SK-N-SH (cell line): Measurements from ENCODE around the gene SELENOH. TPM values are rescaled to one million over a fixed set of nuclear protein-coding genes. Genes with fewer than 3 reads are reported as not detected.

Experiments used
- CTCF ChIA-PET: fragments of 300-600, 350-600 bp; formaldehyde crosslinking; extraction: SDS; loops from one replicate; lab custom pipeline; 2021; lab: Yijun Ruan, JAX
- POLR2A ChIA-PET: fragments of 350-600 bp; sonication (Branson Sonifier 250); formaldehyde crosslinking; extraction: SDS; loops from one replicate; lab custom pipeline; 2020; ENCODE audit warnings: antibody characterized with exemption, inconsistent platforms; lab: Yijun Ruan, JAX
- DNase-seq: peaks from one replicate; pipeline ENCODE4 v3.0.0; 2012
- H2AFZ ChIP-seq: fragments of 200-600 bp; sonication (generic); 2 replicates; pipeline ENCODE4 v1.8.1; 2016; ENCODE audit warnings: antibody characterized with exemption, mild to moderate bottlenecking, low read depth
- H3F3A ChIP-seq: fragments of 200-600 bp; sonication (generic); replicated peaks from 2 replicates; pipeline ENCODE3; 2016; ENCODE audit warnings: antibody characterized with exemption, mild to moderate bottlenecking; ENCODE audit not compliant: insufficient read depth
- H3K27ac ChIP-seq, 2 experiments: fragments of 200-500 bp in 1 of 2; fragments of 200-600 bp in 1 of 2; sonication (Bioruptor generic) in 1 of 2; sonication (generic), shearing (Covaris generic) in 1 of 2; 2 replicates each; pipeline versions ENCODE4 v1.5.1 to v1.6.1; 2014 to 2016; ENCODE audit warnings: low read depth in 2 of 2, inconsistent platforms in 1 of 2, low read length in 1 of 2, mild to moderate bottlenecking in 1 of 2, mixed read lengths in 1 of 2
- H3K27me3 ChIP-seq: fragments of 200-600 bp; sonication (generic), shearing (Covaris generic); 2 replicates; pipeline ENCODE4 v1.6.1; 2016; ENCODE audit warnings: mixed run types; ENCODE audit not compliant: insufficient read depth
- H3K36me3 ChIP-seq, 2 experiments: fragments of 200-500 bp in 1 of 2; fragments of 200-600 bp in 1 of 2; sonication (Bioruptor generic) in 1 of 2; sonication (generic) in 1 of 2; replicated peaks in 1 of 2; 2 replicates each; pipeline versions ENCODE3 to v1.5.1; 2014 to 2016; ENCODE audit warnings: low read length in 1 of 2, mild to moderate bottlenecking in 1 of 2; ENCODE audit not compliant: insufficient read depth in 2 of 2, control insufficient read depth in 1 of 2
- H3K4me1 ChIP-seq, 2 experiments: fragments of 200-500 bp in 1 of 2; fragments of 200-600 bp in 1 of 2; sonication (Bioruptor generic) in 1 of 2; sonication (generic), shearing (Covaris generic) in 1 of 2; 2 replicates each; pipeline versions ENCODE4 v1.5.1 to v1.6.1; 2014 to 2016; ENCODE audit warnings: low read depth in 1 of 2, low read length in 1 of 2, mixed run types in 1 of 2; ENCODE audit not compliant: insufficient read depth in 2 of 2, control insufficient read depth in 1 of 2
- H3K4me2 ChIP-seq: fragments of 200-600 bp; sonication (generic), shearing (Covaris generic); 2 replicates; pipeline ENCODE4 v1.6.1; 2017; ENCODE audit warnings: mixed run types
- H3K4me3 ChIP-seq, 2 experiments: fragments of 200-500 bp in 1 of 2; fragments of 200-600 bp in 1 of 2; sonication (Bioruptor generic) in 1 of 2; sonication (generic), shearing (Covaris generic) in 1 of 2; 2 replicates each; pipeline versions ENCODE4 v1.5.1 to v1.8.1; 2014 to 2016; ENCODE audit warnings: low read depth in 2 of 2, inconsistent platforms in 1 of 2, low read length in 1 of 2, mild to moderate bottlenecking in 1 of 2, mixed read lengths in 1 of 2, moderate library complexity in 1 of 2
- H3K79me2 ChIP-seq: fragments of 200-600 bp; sonication (generic); 2 replicates; pipeline ENCODE4 v1.8.1; 2017; ENCODE audit warnings: mild to moderate bottlenecking; ENCODE audit not compliant: insufficient read depth
- H3K9ac ChIP-seq: fragments of 200-600 bp; sonication (generic); 2 replicates; pipeline ENCODE4 v1.6.1; 2017; ENCODE audit warnings: mixed run types
- H3K9me2 ChIP-seq: fragments of 200-600 bp; sonication (generic); 2 replicates; pipeline ENCODE4 v1.6.1; 2017; ENCODE audit warnings: mixed run types
- H3K9me3 ChIP-seq: fragments of 200-600 bp; sonication (generic); 2 replicates; pipeline ENCODE4 v1.6.1; 2017; ENCODE audit warnings: mixed run types, mild to moderate bottlenecking, moderate library complexity
- H4K20me1 ChIP-seq: fragments of 200-600 bp; sonication (generic); 2 replicates; pipeline ENCODE4 v1.6.1; 2017; ENCODE audit warnings: mild to moderate bottlenecking, mixed run types; ENCODE audit not compliant: insufficient read depth
- CHD2 ChIP-seq: fragments of 150-350 bp; IDR thresholded peaks from 2 replicates; pipeline ENCODE4 v1.6.1; 2018; ENCODE audit warnings: low read length; ENCODE audit not compliant: partially characterized antibody
- EZH2phosphoT487 ChIP-seq: fragments of 200-600 bp; sonication (generic); IDR thresholded peaks from 2 replicates; pipeline ENCODE4 v1.6.1; 2017; ENCODE audit warnings: low read depth, mixed run types, mild to moderate bottlenecking, antibody characterized with exemption, moderate library complexity, borderline replicate concordance
- FOXJ3 ChIP-seq: sonication (generic); formaldehyde crosslinking; IDR thresholded peaks from 2 replicates; pipeline ENCODE4 v1.5.1; 2020; ENCODE audit warnings: mild to moderate bottlenecking, missing genetic modification reagents
- GATA2 ChIP-seq: sonication (generic); formaldehyde crosslinking; IDR thresholded peaks from 2 replicates; pipeline ENCODE4 v1.5.0; 2020; ENCODE audit warnings: mild to moderate bottlenecking, missing genetic modification reagents
- MEF2A ChIP-seq: IDR thresholded peaks from 2 replicates; pipeline ENCODE4 v1.4.0; 2012; ENCODE audit warnings: low read depth, borderline replicate concordance
- MXI1 ChIP-seq: IDR thresholded peaks from 2 replicates; pipeline ENCODE4 v1.6.1; 2012; ENCODE audit warnings: mild to moderate bottlenecking, low read depth, low read length, improper control_type of control experiment
- NFIC ChIP-seq: IDR thresholded peaks from 2 replicates; pipeline ENCODE4 v1.4.0; 2012; ENCODE audit warnings: borderline replicate concordance
- NRF1 ChIP-seq: IDR thresholded peaks from 2 replicates; pipeline ENCODE4 v1.6.1; 2012; ENCODE audit warnings: low read depth, mild to moderate bottlenecking, low read length
- POLR2AphosphoS5 ChIP-seq: IDR thresholded peaks from 2 replicates; pipeline ENCODE4 v1.6.1; 2012; ENCODE audit warnings: low read depth, low read length
- RAD21 ChIP-seq: IDR thresholded peaks from 2 replicates; pipeline ENCODE4 v1.6.1; 2012; ENCODE audit warnings: mild to moderate bottlenecking, low read length
- RCOR1 ChIP-seq: fragments of 150-350 bp; IDR thresholded peaks from 2 replicates; pipeline ENCODE4 v1.6.1; 2017; ENCODE audit warnings: antibody characterized with exemption, low read length
- REST ChIP-seq: IDR thresholded peaks from 2 replicates; pipeline ENCODE4 v1.6.1; 2012; ENCODE audit warnings: mild to moderate bottlenecking, low read depth, low read length, moderate library complexity
- SIN3A ChIP-seq: IDR thresholded peaks from 2 replicates; pipeline ENCODE4 v1.6.1; 2012; ENCODE audit warnings: low read depth, mild to moderate bottlenecking, low read length, moderate library complexity, borderline replicate concordance
- SMC3 ChIP-seq: IDR thresholded peaks from 2 replicates; pipeline ENCODE4 v1.6.1; 2012; ENCODE audit warnings: low read depth, low read length, improper control_type of control experiment
- TEAD4 ChIP-seq: IDR thresholded peaks from 2 replicates; pipeline ENCODE4 v1.4.0; 2012; ENCODE audit warnings: mild to moderate bottlenecking, borderline replicate concordance; ENCODE audit not compliant: insufficient read depth
- USF2 ChIP-seq: fragments of 150-350 bp; IDR thresholded peaks from 2 replicates; pipeline ENCODE4 v1.6.1; 2017; ENCODE audit warnings: antibody characterized with exemption, low read length, low read depth, borderline replicate concordance
- WGBS: methylation state at CpG from one replicate; pipeline ENCODE4 v1.1.6; 2017; ENCODE audit warnings: low lambda C conversion rate; 5-methylcytosine and 5-hydroxymethylcytosine counted together
- polyA plus RNA-seq, 3 experiments: library from polyadenylated mRNA; depleted of rRNA; stranded (reverse); fragments of >200 nt; gene quantifications; 2 replicates each; pipeline ENCODE4 v1.2.3, GENCODE V29; 2012

SELENOH gene
- polyA plus RNA-seq, 1 of the 3 experiments (the other 2 are of a cell fraction): 333 TPM

- POLR2A ChIA-PET: no interaction called here
Observed at GRCh38 chr11:57788703-57789088, 47.4 kb downstream of the SELENOH start.

GRCh38 chr11:57791321-57792059 is 50.2 kb downstream of the SELENOH start:
- no peak overlapping the region for H2AFZ ChIP-seq
- no peak overlapping the region for H3K4me3 ChIP-seq
- peaks cover 95% of the 10 kb centered on the region for H3K79me2 ChIP-seq
- DNase-seq: no peak
- H3K4me1 ChIP-seq: peaks cover 0 to 8% of the 10 kb centered on the region in 2 experiments; a peak in 2 of 4 replicates
- H3K9me2 ChIP-seq: no peaks in the 10 kb centered on the region
- peaks cover 15% of the 10 kb centered on the region for H4K20me1 ChIP-seq
- H3K9ac ChIP-seq: no peak overlapping the region
- H3K4me2 ChIP-seq: no peak overlapping the region
- 94% methylated on average over 21 of the region's 22 CpGs for WGBS
- H3F3A ChIP-seq: peaks cover 5% of the 10 kb centered on the region
- H3K27ac ChIP-seq: no peak overlapping the region
- H3K9me3 ChIP-seq: no peaks in the 10 kb centered on the region
- H3K27me3 ChIP-seq: no peaks in the 10 kb centered on the region
- POLR2A ChIA-PET: no interaction called here
- CTCF ChIA-PET: interaction anchor here (2.2 kb wide), 1 partner anchor 9 kb away, joined by 12 read pairs; no protein-coding TSS in a partner anchor
- peaks cover 4 to 24% of the 10 kb centered on the region in 2 experiments for H3K36me3 ChIP-seq
- TF ChIP-seq CHD2 (no peak), POLR2AphosphoS5 (no peak), FOXJ3 (CRISPR knock-in tag) (no peak), MEF2A (no peak), TEAD4 (no peak), RCOR1 (no peak), USF2 (no peak), REST (no peak)

More at GRCh38 chr11:57788703-57789088, 47.4 kb downstream of the SELENOH start:
- TF ChIP-seq REST (no peak), CHD2 (no peak), MXI1 (no peak), SMC3 (no peak), GATA2 (CRISPR knock-in tag) (no peak), SIN3A (no peak), RCOR1 (no peak), RAD21 (no peak), FOXJ3 (CRISPR knock-in tag) (no peak), EZH2phosphoT487 (no peak), NRF1 (no peak), NFIC (no peak)
- no peak overlapping the region for H3K9ac ChIP-seq
- H3F3A ChIP-seq: peaks cover 5% of the 10 kb centered on the region
- CTCF ChIA-PET: interaction anchor here (1.6 to 2.1 kb wide), 2 partner anchors 10 to 12 kb away, joined by 3 to 17 read pairs; no protein-coding TSS in a partner anchor
- H3K4me3 ChIP-seq: no peak overlapping the region
- H4K20me1 ChIP-seq: peaks cover 36% of the 10 kb centered on the region
- H3K36me3 ChIP-seq: peaks cover 0 to 13% of the 10 kb centered on the region in 2 experiments
- no peaks in the 10 kb centered on the region for H3K9me2 ChIP-seq
- H3K27ac ChIP-seq: no peak overlapping the region
- H3K4me2 ChIP-seq: no peak overlapping the region
- H3K79me2 ChIP-seq: peaks cover 97% of the 10 kb centered on the region
- H2AFZ ChIP-seq: no peak overlapping the region
- H3K27me3 ChIP-seq: no peaks in the 10 kb centered on the region
- no peak for DNase-seq
- peaks cover 0 to 15% of the 10 kb centered on the region in 2 experiments; a peak in 2 of 4 replicates for H3K4me1 ChIP-seq
- no peaks in the 10 kb centered on the region for H3K9me3 ChIP-seq
